Type B pancreatic cell (in vitro differentiated cells): Measurements from ENCODE around the gene EHMT2. TPM values are rescaled to one million over a fixed set of nuclear protein-coding genes. Genes with fewer than 3 reads are reported as not detected.

Source experiments
- DNase-seq: peaks from one replicate; pipeline ENCODE4 v3.0.0; 2021; ENCODE audit warnings: mixed read lengths; ENCODE audit not compliant: unreplicated experiment; ENCODE audit errors: extremely low spot score
- H3K27ac Mint-ChIP-seq: 2 replicates; pipeline ENCODE4 v1.8.0; 2021; ENCODE audit warnings: mild to moderate bottlenecking, mixed read lengths
- H3K27me3 Mint-ChIP-seq: 2 replicates; pipeline ENCODE4 v1.8.0; 2021; ENCODE audit warnings: mixed read lengths
- H3K36me3 Mint-ChIP-seq: 2 replicates; pipeline ENCODE4 v1.8.0; 2021; ENCODE audit warnings: mixed read lengths
- H3K4me1 Mint-ChIP-seq: one replicate; pipeline ENCODE4 v1.8.0; 2021; ENCODE audit warnings: mixed read lengths; ENCODE audit not compliant: unreplicated experiment
- H3K4me3 Mint-ChIP-seq: 2 replicates; pipeline ENCODE4 v1.8.0; 2021; ENCODE audit warnings: mild to moderate bottlenecking, mixed read lengths
- H3K9me3 Mint-ChIP-seq: 2 replicates; pipeline ENCODE4 v1.8.0; 2021; ENCODE audit warnings: mixed read lengths
- total RNA-seq: library from RNA; stranded (reverse); gene quantifications from 2 replicates; pipeline ENCODE4 v1.2.1, GENCODE V29; 2021; ENCODE audit warnings: low replicate concordance
- TF ChIP-seq, protein P1 (sequence below): fragments of 200-600 bp; sonication (generic); conservative IDR thresholded peaks from 2 replicates; pipeline ENCODE4 v1.5.0; 2021; ENCODE audit warnings: antibody characterized with exemption, mild to moderate bottlenecking

Gene EHMT2
- total RNA-seq, 1 donor from 2014 or later = 136 TPM

DNA sequence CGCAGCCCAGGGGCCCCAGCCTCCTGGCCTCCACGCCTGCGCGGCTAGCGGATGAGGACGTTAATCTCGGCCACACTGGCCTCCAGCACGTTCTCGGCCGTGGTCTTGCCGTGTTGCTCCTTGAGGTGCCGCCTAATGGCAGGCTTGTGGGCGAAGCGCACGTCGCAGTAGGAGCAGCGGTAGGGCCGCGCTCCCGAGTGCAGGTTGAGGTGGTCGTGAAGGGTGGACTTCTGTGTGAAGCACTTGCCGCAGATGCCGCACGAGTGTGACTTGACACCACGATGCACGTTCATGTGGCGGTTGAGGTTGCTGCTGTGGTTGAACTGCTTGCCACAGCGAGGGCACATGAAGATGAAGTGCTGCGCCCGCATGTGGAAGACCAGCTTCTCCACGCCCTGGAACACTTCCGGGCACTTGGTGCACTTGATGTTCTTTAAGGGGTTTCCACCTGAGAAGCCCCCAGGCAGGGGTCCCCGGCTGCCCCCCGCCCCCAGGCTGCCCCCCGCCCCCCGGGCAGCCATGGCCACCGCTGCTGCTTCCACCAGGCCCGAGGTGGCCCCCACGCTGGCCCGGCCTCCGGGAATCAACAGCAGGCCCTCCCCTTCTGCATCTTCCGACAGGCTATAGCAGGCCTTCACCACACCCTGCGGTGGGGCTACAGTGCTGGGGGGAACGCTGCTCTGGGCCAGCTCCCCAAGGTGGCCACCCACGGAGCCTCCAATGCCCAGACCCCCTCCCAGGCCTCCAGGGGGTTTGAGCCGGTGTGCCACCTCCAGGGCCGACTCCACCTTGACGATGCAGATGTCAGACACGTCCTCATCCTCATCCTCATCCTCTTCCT lies 2.6 kb upstream of the EHMT2 start:
- Mint-ChIP-seq H3K4me3 (peak overlapping the region; percentile 85), H3K4me1 (peaks cover 16% of the 10 kb centered on the region), H3K27me3 (no peaks in the 10 kb centered on the region), H3K9me3 (no peaks in the 10 kb centered on the region), H3K36me3 (no peaks in the 10 kb centered on the region), H3K27ac (peak overlapping the region; percentile 92)
- TF ChIP-seq, protein P1, sequence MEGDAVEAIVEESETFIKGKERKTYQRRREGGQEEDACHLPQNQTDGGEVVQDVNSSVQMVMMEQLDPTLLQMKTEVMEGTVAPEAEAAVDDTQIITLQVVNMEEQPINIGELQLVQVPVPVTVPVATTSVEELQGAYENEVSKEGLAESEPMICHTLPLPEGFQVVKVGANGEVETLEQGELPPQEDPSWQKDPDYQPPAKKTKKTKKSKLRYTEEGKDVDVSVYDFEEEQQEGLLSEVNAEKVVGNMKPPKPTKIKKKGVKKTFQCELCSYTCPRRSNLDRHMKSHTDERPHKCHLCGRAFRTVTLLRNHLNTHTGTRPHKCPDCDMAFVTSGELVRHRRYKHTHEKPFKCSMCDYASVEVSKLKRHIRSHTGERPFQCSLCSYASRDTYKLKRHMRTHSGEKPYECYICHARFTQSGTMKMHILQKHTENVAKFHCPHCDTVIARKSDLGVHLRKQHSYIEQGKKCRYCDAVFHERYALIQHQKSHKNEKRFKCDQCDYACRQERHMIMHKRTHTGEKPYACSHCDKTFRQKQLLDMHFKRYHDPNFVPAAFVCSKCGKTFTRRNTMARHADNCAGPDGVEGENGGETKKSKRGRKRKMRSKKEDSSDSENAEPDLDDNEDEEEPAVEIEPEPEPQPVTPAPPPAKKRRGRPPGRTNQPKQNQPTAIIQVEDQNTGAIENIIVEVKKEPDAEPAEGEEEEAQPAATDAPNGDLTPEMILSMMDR = no peak
- DNase-seq = no peak

DNA sequence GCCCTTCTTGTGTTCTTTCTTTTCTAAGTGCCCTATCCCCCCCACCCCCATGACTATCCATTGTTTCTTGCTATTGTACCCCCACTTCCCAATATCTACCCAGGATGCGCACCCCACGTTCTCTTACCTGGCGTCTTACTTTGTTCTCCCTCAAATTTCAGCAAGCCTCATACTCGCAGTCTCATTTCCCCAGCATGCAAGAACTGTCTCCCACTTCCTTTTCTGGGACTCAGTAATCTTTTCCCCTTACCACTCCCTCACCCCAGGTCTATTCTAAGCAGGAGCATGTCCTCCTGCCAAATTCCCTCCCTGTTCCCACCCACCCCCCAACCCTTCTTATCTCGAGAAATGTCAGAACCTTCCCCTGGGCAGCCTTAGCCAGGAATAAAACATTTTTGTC lies 1.7 kb upstream of the EHMT2 start:
- H3K4me1 Mint-ChIP-seq = peaks cover 16% of the 10 kb centered on the region
- TF ChIP-seq, protein P1 = no peak
- no peaks in the 10 kb centered on the region for H3K36me3 Mint-ChIP-seq
- H3K4me3 Mint-ChIP-seq = peak overlapping the region; percentile 85
- no peak for DNase-seq
- no peaks in the 10 kb centered on the region for H3K9me3 Mint-ChIP-seq
- H3K27me3 Mint-ChIP-seq = no peaks in the 10 kb centered on the region
- peak overlapping the region; percentile 92 for H3K27ac Mint-ChIP-seq

DNA sequence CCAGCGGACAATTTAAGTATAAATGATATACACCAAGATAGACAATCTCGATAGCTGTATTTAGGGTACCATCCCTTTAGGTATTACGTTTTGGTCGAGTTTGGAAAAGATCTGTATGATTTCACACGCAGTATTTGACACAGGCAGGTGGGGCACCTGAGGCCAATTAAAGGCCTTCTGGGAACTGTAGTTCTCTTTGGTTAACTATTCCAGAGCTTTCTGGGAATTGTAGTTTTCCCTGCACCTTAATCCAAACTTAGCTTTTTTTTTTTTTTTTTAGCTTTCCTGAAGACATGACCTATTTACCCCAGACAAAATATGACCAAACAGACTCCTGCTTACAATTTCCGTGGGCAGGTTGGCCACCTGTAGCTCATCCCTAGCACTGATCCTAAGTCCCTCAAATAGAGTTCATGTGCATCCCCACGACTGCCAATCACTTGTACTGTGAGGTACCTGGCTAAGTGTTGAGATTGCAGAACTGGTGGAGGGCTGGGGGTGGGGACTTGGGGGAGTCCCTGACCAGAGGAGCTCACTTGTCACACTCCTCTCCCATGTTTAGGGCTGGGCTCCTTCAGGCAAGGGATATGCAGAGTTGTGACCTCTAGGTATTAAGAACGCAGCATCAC lies 999 bp upstream of the EHMT2 start:
- Mint-ChIP-seq H3K36me3 (peaks cover 1% of the 10 kb centered on the region), H3K9me3 (no peaks in the 10 kb centered on the region), H3K4me3 (peak overlapping the region; percentile 95), H3K27me3 (no peaks in the 10 kb centered on the region), H3K27ac (peak overlapping the region; percentile 92), H3K4me1 (peaks cover 16% of the 10 kb centered on the region)
- no peak for DNase-seq
- TF ChIP-seq, protein P1 = no peak

DNA sequence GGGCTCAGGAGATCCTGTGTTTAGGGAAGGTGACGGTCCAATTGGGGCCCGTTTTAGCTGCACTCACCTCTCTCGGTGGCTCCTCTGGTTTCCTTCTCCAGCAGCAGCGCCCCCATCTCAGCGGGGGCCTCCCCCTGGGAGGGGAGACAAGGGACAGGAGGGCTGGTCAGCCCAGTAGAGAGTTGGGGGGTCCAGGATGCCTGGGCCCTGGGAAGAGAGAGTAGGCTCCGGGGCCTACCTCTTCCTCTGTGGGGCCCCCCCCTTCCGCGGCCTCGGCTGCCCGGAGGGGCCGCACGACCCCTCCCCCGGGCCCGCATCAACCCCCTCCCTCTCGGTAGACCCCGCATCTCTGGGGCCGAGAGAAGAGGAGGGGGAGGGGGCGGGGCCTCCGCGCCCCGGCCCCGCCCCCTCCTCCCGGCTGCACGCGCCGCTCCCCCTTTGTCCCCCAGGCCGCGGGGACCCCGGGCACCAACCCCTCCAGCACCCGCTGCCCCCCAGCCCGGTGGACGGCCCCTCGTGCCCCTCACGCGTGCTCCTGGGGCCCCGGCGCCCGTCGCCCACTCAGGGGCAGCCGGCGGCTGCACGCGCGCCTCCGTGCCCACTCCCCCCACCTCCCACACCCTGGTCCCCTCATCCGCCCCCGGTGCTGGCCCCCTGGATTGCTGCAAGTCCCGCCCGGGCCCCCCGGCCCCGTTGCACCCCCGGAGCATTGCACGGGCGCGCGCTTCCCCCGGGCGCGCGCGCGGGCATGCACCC lies 464 bp downstream of the EHMT2 start:
- DNase-seq = no peak

DNA sequence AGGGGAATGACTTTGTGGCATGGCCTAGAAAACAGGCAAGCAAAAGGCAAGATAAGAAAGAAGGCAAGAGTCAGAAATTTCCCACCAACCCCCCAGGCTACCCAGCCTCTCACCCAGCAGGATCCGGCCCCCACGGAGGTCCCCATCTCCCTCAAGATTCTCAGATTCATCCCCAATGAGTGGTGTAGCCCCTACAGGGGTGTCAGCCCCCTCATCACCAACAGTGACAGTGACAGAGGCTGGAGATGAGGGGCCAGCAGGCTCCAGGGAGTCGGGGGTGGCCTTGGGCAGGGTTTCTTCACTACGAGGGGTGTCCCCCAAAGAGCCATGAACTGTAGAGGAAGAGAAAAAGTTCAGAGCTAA lies 1.0 kb downstream of the EHMT2 start:
- Mint-ChIP-seq H3K27ac (no peak overlapping the region), H3K36me3 (peaks cover 10% of the 10 kb centered on the region), H3K27me3 (no peaks in the 10 kb centered on the region), H3K4me1 (peaks cover 8% of the 10 kb centered on the region), H3K4me3 (peak overlapping the region; percentile 86), H3K9me3 (no peaks in the 10 kb centered on the region)
- DNase-seq = no peak
- TF ChIP-seq, protein P1 = no peak

More for the DNA sequence above, 464 bp downstream of the EHMT2 start:
- Mint-ChIP-seq H3K9me3 (no peaks in the 10 kb centered on the region), H3K27me3 (no peaks in the 10 kb centered on the region), H3K4me3 (peak overlapping the region; percentile 86), H3K27ac (no peak overlapping the region), H3K4me1 (peaks cover 8% of the 10 kb centered on the region), H3K36me3 (peaks cover 9% of the 10 kb centered on the region)
- TF ChIP-seq, protein P1 = no peak
